Esophagus squamous epithelium (tissue), 5 donors: Measurements from ENCODE around the gene WSB2. TPM values are rescaled to one million over a fixed set of nuclear protein-coding genes. Genes with fewer than 3 reads are reported as not detected.

Experiments used
- DNase-seq: peaks from one replicate; lab custom pipeline; 2025; lab: John Stamatoyannopoulos, UW
- H3K27ac ChIP-seq, 4 donors: fragments of 200-600 bp; sonication (generic); one replicate each; pipeline ENCODE4 v1.5.1; 2016 to 2019; ENCODE audit warnings: mild to moderate bottlenecking in 1 of 4
- H3K27me3 ChIP-seq, 4 donors: fragments of 200-600 bp; sonication (generic); 1 replicate in 3 of 4; 2 replicates in 1 of 4; pipeline versions ENCODE4 v1.5.1 to v1.6.0; 2017 to 2021; ENCODE audit warnings: antibody characterized with exemption in 1 of 4
- H3K36me3 ChIP-seq, 3 donors: fragments of 200-600 bp; sonication (generic); one replicate each; pipeline ENCODE4 v1.5.1; 2016 to 2019
- H3K4me1 ChIP-seq, 3 donors: fragments of 200-600 bp; sonication (generic); one replicate each; pipeline ENCODE4 v1.5.1; 2017 to 2019
- H3K4me3 ChIP-seq, 4 donors: fragments of 200-600 bp; sonication (generic); 1 replicate in 3 of 4; 2 replicates in 1 of 4; pipeline ENCODE4 v1.5.1; 2016 to 2019; ENCODE audit warnings: mild to moderate bottlenecking in 2 of 4, moderate library complexity in 1 of 4
- H3K9me3 ChIP-seq, 3 donors: fragments of 200-600 bp; sonication (generic); one replicate each; pipeline ENCODE4 v1.5.1; 2016 to 2019
- POLR2A ChIP-seq, 4 donors: fragments of 450-650 bp; IDR thresholded peaks; one replicate each; pipeline ENCODE4 v1.6.1; 2017; ENCODE audit warnings: antibody characterized with exemption in 4 of 4, mild to moderate bottlenecking in 4 of 4, moderate library complexity in 3 of 4
- WGBS, 2 donors: methylation state at CpG; one replicate each; pipeline ENCODE4 v1.1.5; 2018; 5-methylcytosine and 5-hydroxymethylcytosine counted together
- intact Hi-C: fragments of 100-400 bp; cut with DNase I; formaldehyde crosslinking; loops from one replicate; pipeline ENCODE4 v1.15.0; 2022
- total RNA-seq, 4 donors: library from RNA; depleted of rRNA; stranded (reverse); fragments of >200 nt; gene quantifications; one replicate each; pipeline ENCODE4 v1.1.0, GENCODE V29; 2016
- TF ChIP-seq, protein P1 (sequence below), 6 experiments: fragments of 450-650 bp in 4 of 6; fragments of 200-600 bp in 2 of 6; sonication (generic) in 2 of 6; IDR thresholded peaks; one replicate each; pipeline ENCODE4 v1.5.1; 2016 to 2019; ENCODE audit warnings: antibody characterized with exemption in 6 of 6, mild to moderate bottlenecking in 4 of 6, moderate library complexity in 4 of 6
- donor health status: DM: yes; HTN: yes; CAD: no.

WSB2 gene
- total RNA-seq, 4 donors from 2014 or later = 67.5 to 79.5 (median 74.1) TPM

DNA sequence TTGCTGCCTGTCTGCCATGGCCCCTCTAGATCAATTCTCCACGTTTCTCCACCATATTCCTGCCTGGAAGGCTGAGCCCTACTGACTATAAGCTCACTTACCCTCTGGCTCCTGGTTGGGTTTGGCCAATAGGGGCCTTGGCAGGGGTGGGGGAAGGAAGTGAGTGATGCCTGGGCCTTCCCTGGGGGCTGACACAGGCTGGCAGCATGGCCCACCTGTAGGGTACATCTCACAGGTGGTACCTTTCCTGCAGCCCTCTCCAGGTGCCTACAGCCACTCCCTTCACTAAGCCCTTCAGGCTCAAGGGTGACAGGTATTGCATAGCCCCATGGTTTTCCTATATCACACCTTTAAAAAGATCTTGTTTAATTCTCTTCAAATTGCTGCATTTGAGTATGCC, 40.9 kb downstream of the WSB2 start:
- WGBS, 2 donors = 88 to 92% methylated on average over 1 of the region's 1 CpG
- Histone ChIP-seq H3K4me1 (peaks cover 7 to 24% (median 14%) of the 10 kb centered on the region in 3 donors), H3K27me3 (no peaks in the 10 kb centered on the region), H3K4me3 (no peak overlapping the region), H3K9me3 (no peaks in the 10 kb centered on the region), H3K27ac (no peak overlapping the region), H3K36me3 (peaks cover 0 to 60% (median 6%) of the 10 kb centered on the region in 3 donors)
- intact Hi-C loops = no loop called here
- TF ChIP-seq, protein P1, sequence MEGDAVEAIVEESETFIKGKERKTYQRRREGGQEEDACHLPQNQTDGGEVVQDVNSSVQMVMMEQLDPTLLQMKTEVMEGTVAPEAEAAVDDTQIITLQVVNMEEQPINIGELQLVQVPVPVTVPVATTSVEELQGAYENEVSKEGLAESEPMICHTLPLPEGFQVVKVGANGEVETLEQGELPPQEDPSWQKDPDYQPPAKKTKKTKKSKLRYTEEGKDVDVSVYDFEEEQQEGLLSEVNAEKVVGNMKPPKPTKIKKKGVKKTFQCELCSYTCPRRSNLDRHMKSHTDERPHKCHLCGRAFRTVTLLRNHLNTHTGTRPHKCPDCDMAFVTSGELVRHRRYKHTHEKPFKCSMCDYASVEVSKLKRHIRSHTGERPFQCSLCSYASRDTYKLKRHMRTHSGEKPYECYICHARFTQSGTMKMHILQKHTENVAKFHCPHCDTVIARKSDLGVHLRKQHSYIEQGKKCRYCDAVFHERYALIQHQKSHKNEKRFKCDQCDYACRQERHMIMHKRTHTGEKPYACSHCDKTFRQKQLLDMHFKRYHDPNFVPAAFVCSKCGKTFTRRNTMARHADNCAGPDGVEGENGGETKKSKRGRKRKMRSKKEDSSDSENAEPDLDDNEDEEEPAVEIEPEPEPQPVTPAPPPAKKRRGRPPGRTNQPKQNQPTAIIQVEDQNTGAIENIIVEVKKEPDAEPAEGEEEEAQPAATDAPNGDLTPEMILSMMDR (IDR thresholded peaks at IDR 0.05) = no peak
- TF ChIP-seq POLR2A (IDR thresholded peaks at IDR 0.05) = no peak
- DNase-seq = no peak

DNA sequence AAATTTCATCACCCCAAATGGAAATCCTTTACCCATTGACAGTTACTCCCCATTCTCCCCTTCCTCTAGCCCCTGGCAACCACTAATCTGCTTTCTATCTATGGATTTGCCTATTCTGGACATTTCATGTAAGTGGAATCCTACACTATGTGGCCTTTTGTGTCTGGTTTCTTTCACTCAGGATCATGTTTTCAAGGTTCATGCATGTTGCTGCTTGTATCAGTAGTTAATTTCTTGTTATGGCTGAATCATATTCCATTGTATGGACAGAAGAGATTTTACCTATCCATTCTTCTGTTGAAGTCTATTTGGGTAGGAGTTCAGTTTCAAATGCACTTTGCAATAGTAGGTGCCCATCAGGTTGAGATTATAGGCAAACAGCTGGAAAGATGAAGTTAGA, 43.1 kb downstream of the WSB2 start:
- Histone ChIP-seq H3K36me3 (peaks cover 0 to 42% (median 6%) of the 10 kb centered on the region in 3 donors), H3K4me1 (peaks cover 7 to 24% (median 14%) of the 10 kb centered on the region in 3 donors), H3K4me3 (no peak overlapping the region), H3K9me3 (no peaks in the 10 kb centered on the region), H3K27ac (no peak overlapping the region), H3K27me3 (no peaks in the 10 kb centered on the region)
- DNase-seq = no peak
- TF ChIP-seq, protein P1 (IDR thresholded peaks at IDR 0.05) = no peak
- no peak for TF ChIP-seq POLR2A (IDR thresholded peaks at IDR 0.05)
- intact Hi-C loops = no loop called here

DNA sequence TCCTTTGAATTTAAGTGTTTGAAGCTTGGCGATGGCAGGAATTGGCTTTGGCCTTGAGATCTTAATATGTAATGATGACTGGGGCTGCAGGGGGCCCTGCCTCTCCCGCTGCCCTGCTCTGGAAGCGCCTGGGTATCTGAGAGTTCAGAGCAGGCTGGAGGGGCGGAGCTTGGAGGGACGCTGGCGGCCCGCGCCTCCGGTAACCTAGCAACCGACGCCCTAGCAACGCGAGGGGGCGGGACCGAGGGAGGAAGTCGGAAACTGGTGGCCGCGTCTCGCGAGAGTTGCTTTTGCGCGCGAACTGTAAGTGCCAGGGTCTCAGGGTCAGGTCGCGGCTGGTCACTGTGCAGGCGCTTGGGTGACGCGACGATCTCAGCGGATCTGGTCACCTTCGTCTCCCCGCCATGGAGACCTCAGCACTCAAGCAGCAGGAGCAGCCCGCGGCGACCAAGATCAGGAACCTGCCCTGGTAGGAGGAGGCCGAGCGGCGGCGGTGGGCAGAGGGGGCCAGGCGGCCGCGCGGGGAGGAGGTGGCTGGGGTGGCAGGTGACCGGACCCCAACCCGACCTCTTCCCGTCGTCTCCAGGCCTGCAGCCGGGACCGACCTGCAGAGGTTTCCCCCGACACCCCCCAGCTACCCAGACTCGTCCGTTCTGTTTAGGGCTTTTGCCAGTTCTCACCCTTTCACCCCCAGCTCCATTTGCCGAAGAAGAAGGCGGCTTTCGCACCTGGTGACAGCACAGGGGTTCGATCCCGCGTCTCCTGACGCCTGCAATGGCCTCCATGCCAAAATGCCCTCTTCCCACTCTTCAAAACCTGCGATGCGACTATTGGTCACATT, 44.3 kb downstream of the WSB2 start, which contains the start of gene RFC5:
RFC5 (plus strand) TSS at position 280 of the 841 bp plus-strand sequence; CDS start at position 405, 125 bp downstream.
- peak; percentile 81 for DNase-seq
- TF ChIP-seq, protein P1 (IDR thresholded peaks at IDR 0.05) = peak in 1 of 6 experiments; percentile 9
- no peak for TF ChIP-seq POLR2A (IDR thresholded peaks at IDR 0.05)
- Histone ChIP-seq H3K36me3 (peaks cover 0 to 29% (median 6%) of the 10 kb centered on the region in 3 donors), H3K27ac (peak within 1 kb of the TSS; percentile 56 to 88 (median 64)), H3K4me1 (peaks cover 7 to 24% (median 14%) of the 10 kb centered on the region in 3 donors), H3K9me3 (no peaks in the 10 kb centered on the region), H3K27me3 (no peaks in the 10 kb centered on the region), H3K4me3 (peak within 1 kb of the TSS; percentile 58 to 96 (median 82))
- WGBS, 2 donors = 0 to 1% methylated on average over 14 to 26 of the region's 61 CpGs
- intact Hi-C loops = no loop called here

DNA sequence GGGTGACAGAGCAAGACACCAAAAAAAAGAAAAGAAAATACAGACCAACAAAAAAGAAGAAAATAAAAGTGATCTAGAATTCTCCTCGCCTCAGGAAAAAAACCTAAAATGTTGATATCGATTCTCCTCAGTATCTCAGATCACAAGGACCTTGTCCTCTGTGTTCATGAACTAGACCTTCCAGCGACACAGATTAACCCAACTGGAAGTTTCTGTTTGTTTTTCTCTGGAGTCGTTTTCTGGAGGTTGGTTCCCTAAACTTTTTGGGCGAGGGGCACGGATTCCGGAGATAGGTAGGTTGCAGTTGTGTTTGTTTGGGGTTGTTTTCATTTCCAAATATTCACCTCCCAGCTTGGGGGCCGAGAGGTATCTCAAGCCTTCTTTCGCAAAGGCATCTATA, 45.0 kb downstream of the WSB2 start:
- intact Hi-C loops = no loop called here

More for the DNA sequence above, 45.0 kb downstream of the WSB2 start:
- Histone ChIP-seq H3K4me1 (peaks cover 7 to 24% (median 14%) of the 10 kb centered on the region in 3 donors), H3K36me3 (peaks cover 0 to 22% (median 6%) of the 10 kb centered on the region in 3 donors), H3K27me3 (no peaks in the 10 kb centered on the region), H3K4me3 (peak overlapping the region; percentile 58 to 96 (median 82)), H3K9me3 (no peaks in the 10 kb centered on the region), H3K27ac (no peak overlapping the region)
- WGBS, 2 donors = 23 to 37% methylated on average over 9 of the region's 9 CpGs
- no peak for DNase-seq
- TF ChIP-seq, protein P1 (IDR thresholded peaks at IDR 0.05) = no peak
- no peak for TF ChIP-seq POLR2A (IDR thresholded peaks at IDR 0.05)
